ENCODE results near the gene ZNF184.

DNA sequence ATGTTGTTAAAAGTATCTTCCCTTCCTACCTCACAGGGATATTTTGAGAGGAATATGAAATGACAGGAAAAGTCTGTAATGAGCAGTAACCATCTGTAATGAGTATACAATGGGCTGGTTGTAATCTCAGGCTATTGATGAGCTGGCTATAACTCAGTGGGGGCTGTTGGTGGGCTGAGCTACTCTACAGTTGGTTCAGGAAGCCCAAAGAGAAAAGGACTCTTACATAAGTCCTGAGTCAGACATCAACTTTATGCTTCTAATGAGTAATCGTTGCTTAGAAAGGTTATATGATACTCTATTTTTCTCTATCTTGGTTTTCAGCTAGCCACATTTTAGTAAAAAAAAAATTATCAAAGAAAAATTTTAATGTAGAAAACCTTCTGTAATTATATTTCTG is 57.9 kb downstream of the ZNF184 start:
- TF ChIP-seq, protein P1, sequence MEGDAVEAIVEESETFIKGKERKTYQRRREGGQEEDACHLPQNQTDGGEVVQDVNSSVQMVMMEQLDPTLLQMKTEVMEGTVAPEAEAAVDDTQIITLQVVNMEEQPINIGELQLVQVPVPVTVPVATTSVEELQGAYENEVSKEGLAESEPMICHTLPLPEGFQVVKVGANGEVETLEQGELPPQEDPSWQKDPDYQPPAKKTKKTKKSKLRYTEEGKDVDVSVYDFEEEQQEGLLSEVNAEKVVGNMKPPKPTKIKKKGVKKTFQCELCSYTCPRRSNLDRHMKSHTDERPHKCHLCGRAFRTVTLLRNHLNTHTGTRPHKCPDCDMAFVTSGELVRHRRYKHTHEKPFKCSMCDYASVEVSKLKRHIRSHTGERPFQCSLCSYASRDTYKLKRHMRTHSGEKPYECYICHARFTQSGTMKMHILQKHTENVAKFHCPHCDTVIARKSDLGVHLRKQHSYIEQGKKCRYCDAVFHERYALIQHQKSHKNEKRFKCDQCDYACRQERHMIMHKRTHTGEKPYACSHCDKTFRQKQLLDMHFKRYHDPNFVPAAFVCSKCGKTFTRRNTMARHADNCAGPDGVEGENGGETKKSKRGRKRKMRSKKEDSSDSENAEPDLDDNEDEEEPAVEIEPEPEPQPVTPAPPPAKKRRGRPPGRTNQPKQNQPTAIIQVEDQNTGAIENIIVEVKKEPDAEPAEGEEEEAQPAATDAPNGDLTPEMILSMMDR (IDR thresholded peaks at IDR 0.05), result no peak
- TF ChIP-seq POLR2A (IDR thresholded peaks at IDR 0.05), result no peak
